HEK293T (cell line): ENCODE results near the gene NEK6.

Source experiments
- CTCF ChIA-PET: fragments of 350-600 bp; formaldehyde crosslinking; extraction: SDS; loops from one replicate; lab custom pipeline; 2021; ENCODE audit warnings: antibody characterized with exemption, inconsistent platforms; lab: Yijun Ruan, JAX
- POLR2A ChIA-PET: fragments of 350-600 bp; formaldehyde crosslinking; extraction: SDS; loops from one replicate; lab custom pipeline; 2020; ENCODE audit warnings: antibody characterized with exemption, inconsistent platforms; lab: Yijun Ruan, JAX
- DNase-seq: peaks from one replicate; pipeline ENCODE4 v3.0.0; 2012; ENCODE audit warnings: mixed read lengths; ENCODE audit errors: extremely low spot score
- ARNT ChIP-seq: fragments of 450-650 bp; IDR thresholded peaks from 2 replicates; pipeline ENCODE4 v1.6.1; 2017; ENCODE audit warnings: mild to moderate bottlenecking
- BHLHE40 ChIP-seq: fragments of 450-650 bp; IDR thresholded peaks from 2 replicates; pipeline ENCODE4 v1.6.1; 2016; ENCODE audit warnings: mild to moderate bottlenecking, moderate library complexity, borderline replicate concordance
- CTBP1 ChIP-seq: fragments of 450-650 bp; IDR thresholded peaks from 2 replicates; pipeline ENCODE4 v1.6.1; 2016; ENCODE audit warnings: borderline replicate concordance
- ELF4 ChIP-seq: fragments of 450-650 bp; IDR thresholded peaks from 2 replicates; pipeline ENCODE4 v1.6.1; 2017; ENCODE audit warnings: antibody characterized with exemption
- FOXA1 ChIP-seq: fragments of 450-650 bp; IDR thresholded peaks from 2 replicates; pipeline ENCODE4 v1.6.1; 2016; ENCODE audit warnings: mild to moderate bottlenecking
- FOXK2 ChIP-seq: fragments of 450-650 bp; IDR thresholded peaks from 2 replicates; pipeline ENCODE4 v1.6.1; 2016; ENCODE audit warnings: mild to moderate bottlenecking
- FOXM1 ChIP-seq: fragments of 450-650 bp; IDR thresholded peaks from 2 replicates; pipeline ENCODE4 v1.6.1; 2017; ENCODE audit warnings: mild to moderate bottlenecking, borderline replicate concordance
- HDGF ChIP-seq: fragments of 450-650 bp; IDR thresholded peaks from 2 replicates; pipeline ENCODE4 v1.6.1; 2017; ENCODE audit warnings: antibody characterized with exemption, borderline replicate concordance
- L3MBTL2 ChIP-seq: fragments of 450-650 bp; conservative IDR thresholded peaks from 2 replicates; pipeline ENCODE4 v1.6.1; 2016; ENCODE audit warnings: mild to moderate bottlenecking
- LEF1 ChIP-seq: fragments of 450-650 bp; IDR thresholded peaks from 2 replicates; pipeline ENCODE4 v1.6.1; 2017; ENCODE audit warnings: mild to moderate bottlenecking, borderline replicate concordance
- NFRKB ChIP-seq: fragments of 450-650 bp; IDR thresholded peaks from 2 replicates; pipeline ENCODE4 v1.6.1; 2016; ENCODE audit warnings: mild to moderate bottlenecking, moderate library complexity
- PKNOX1 ChIP-seq: fragments of 450-650 bp; IDR thresholded peaks from 2 replicates; pipeline ENCODE4 v1.6.1; 2016
- SP1 ChIP-seq: fragments of 450-650 bp; IDR thresholded peaks from 2 replicates; pipeline ENCODE4 v1.6.1; 2017
- SUZ12 ChIP-seq: fragments of 450-650 bp; IDR thresholded peaks from 2 replicates; pipeline ENCODE4 v1.6.1; 2016; ENCODE audit warnings: mild to moderate bottlenecking
- TARDBP ChIP-seq: fragments of 450-650 bp; IDR thresholded peaks from 2 replicates; pipeline ENCODE4 v1.6.1; 2016
- ZNF384 ChIP-seq: fragments of 450-650 bp; IDR thresholded peaks from 2 replicates; pipeline ENCODE4 v1.6.1; 2016

The NEK6 gene

GRCh38 chr9:124351672-124352468 is 94.1 kb downstream of the NEK6 start:
- ChIA-PET POLR2A (no interaction called here), CTCF (no interaction called here)
- TF ChIP-seq SUZ12 (no peak), CTBP1 (no peak), ELF4 (no peak), L3MBTL2 (no peak), HDGF (no peak), ARNT (no peak), FOXM1 (no peak), SP1 (no peak), BHLHE40 (no peak), LEF1 (no peak), ZNF384 (no peak), PKNOX1 (no peak), FOXA1 (no peak), NFRKB (no peak), FOXK2 (no peak), TARDBP (no peak)
- no peak for DNase-seq

- ChIA-PET CTCF (no interaction called here), POLR2A (no interaction called here)
- no peak for TF ChIP-seq CTBP1
- no peak for TF ChIP-seq FOXM1
- no peak for TF ChIP-seq BHLHE40
- TF ChIP-seq HDGF: no peak
- TF ChIP-seq FOXA1: no peak
- no peak for TF ChIP-seq ELF4
- no peak for TF ChIP-seq NFRKB
- TF ChIP-seq SUZ12: no peak
- no peak for TF ChIP-seq PKNOX1
- TF ChIP-seq ZNF384: no peak
- no peak for DNase-seq
Observed at GRCh38 chr9:124352616-124353015, 94.9 kb downstream of the NEK6 start.

- ChIA-PET POLR2A (no interaction called here), CTCF (no interaction called here)
- DNase-seq: no peak
- TF ChIP-seq SUZ12 (no peak), SP1 (no peak), PKNOX1 (no peak), CTBP1 (no peak), FOXK2 (no peak), HDGF (no peak), ZNF384 (no peak), ARNT (no peak), LEF1 (no peak), FOXA1 (no peak), TARDBP (no peak), L3MBTL2 (no peak), BHLHE40 (no peak), NFRKB (no peak), FOXM1 (no peak), ELF4 (no peak)
Observed at GRCh38 chr9:124353166-124353768, 95.5 kb downstream of the NEK6 start.

DNA sequence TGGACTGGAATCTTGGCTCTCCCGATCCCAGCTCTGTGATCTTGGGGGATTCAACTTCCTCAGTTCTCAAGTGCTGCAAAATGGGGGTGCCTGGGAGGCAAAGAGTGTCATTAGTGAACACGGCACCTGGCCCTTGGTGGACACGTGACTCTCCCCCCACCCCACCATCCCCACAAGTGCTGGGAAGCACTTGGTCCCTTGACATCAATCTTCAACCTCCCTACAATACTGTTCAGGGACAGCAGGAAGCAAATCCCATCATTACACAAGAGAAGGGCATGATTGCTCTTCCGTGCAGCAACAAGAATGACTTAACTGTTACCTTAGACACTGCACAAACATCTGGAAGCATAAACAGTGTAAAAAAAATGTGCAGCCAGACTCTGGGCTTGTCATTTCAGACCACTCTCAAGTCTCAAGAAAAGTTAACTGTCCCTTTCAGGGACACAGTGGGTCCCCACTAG is 96.1 kb downstream of the NEK6 start:
- DNase-seq: no peak
- ChIA-PET POLR2A (no interaction called here), CTCF (no interaction called here)
- TF ChIP-seq ELF4 (no peak), FOXM1 (no peak), L3MBTL2 (no peak), BHLHE40 (no peak), PKNOX1 (no peak), TARDBP (no peak), ZNF384 (no peak), SUZ12 (no peak), LEF1 (no peak), ARNT (no peak), SP1 (no peak)

GRCh38 chr9:124354346-124355038 is 96.7 kb downstream of the NEK6 start:
- POLR2A ChIA-PET: no interaction called here
- CTCF ChIA-PET: no interaction called here
- TF ChIP-seq ELF4: no peak
- no peak for DNase-seq
